Adipocyte (in vitro differentiated cells): Measurements from ENCODE around the gene SEPTIN2.
A peak's percentile ranks its signal among the peaks of the same experiment; 100 is the strongest.

Source experiments
- DNase-seq: peaks from one replicate; pipeline ENCODE4 v3.0.0-alpha.2; 2015; ENCODE audit warnings: low read depth
- H3K27me3 ChIP-seq: replicated peaks from 2 replicates; pipeline ENCODE4 v1.7.0; 2013; ENCODE audit warnings: mild to moderate bottlenecking, low read length, moderate library complexity; ENCODE audit not compliant: control insufficient read depth, insufficient read depth
- H3K36me3 ChIP-seq: 2 replicates; pipeline ENCODE4 v1.7.0; 2013; ENCODE audit warnings: low read length, mild to moderate bottlenecking, moderate library complexity; ENCODE audit not compliant: control insufficient read depth, insufficient read depth, severe bottlenecking
- H3K4me1 ChIP-seq: 2 replicates; pipeline ENCODE4 v1.7.0; 2013; ENCODE audit warnings: mild to moderate bottlenecking, low read length, moderate library complexity; ENCODE audit not compliant: control insufficient read depth, insufficient read depth
- H3K4me3 ChIP-seq: 2 replicates; pipeline ENCODE4 v1.7.0; 2013; ENCODE audit warnings: mild to moderate bottlenecking, low read length, moderate library complexity
- H3K9ac ChIP-seq: 2 replicates; pipeline ENCODE4 v1.7.0; 2013; ENCODE audit warnings: mild to moderate bottlenecking, low read length, moderate library complexity
- H3K9me3 ChIP-seq: 2 replicates; pipeline ENCODE4 v1.7.0; 2013; ENCODE audit warnings: mild to moderate bottlenecking, low read length, moderate library complexity; ENCODE audit not compliant: control insufficient read depth

The SEPTIN2 gene

GRCh38 chr2:241307055-241307454, 8.7 kb upstream of the SEPTIN2 start:
- H3K9me3 ChIP-seq, result no peaks in the 10 kb centered on the region
- H3K27me3 ChIP-seq, result no peaks in the 10 kb centered on the region
- DNase-seq, result no peak
- peaks cover 34% of the 10 kb centered on the region for H3K4me1 ChIP-seq
- H3K9ac ChIP-seq, result no peak overlapping the region
- H3K4me3 ChIP-seq, result no peak overlapping the region
- H3K36me3 ChIP-seq, result no peaks in the 10 kb centered on the region

GRCh38 chr2:241308267-241308666, 7.5 kb upstream of the SEPTIN2 start:
- Histone ChIP-seq H3K9ac (no peak overlapping the region), H3K27me3 (no peaks in the 10 kb centered on the region), H3K4me3 (no peak overlapping the region), H3K9me3 (no peaks in the 10 kb centered on the region), H3K4me1 (peaks cover 34% of the 10 kb centered on the region), H3K36me3 (no peaks in the 10 kb centered on the region)
- no peak for DNase-seq

GRCh38 chr2:241308832-241309500, 6.8 kb upstream of the SEPTIN2 start:
- Histone ChIP-seq H3K9me3 (no peaks in the 10 kb centered on the region), H3K4me1 (peaks cover 40% of the 10 kb centered on the region), H3K36me3 (no peaks in the 10 kb centered on the region), H3K27me3 (no peaks in the 10 kb centered on the region), H3K4me3 (no peak overlapping the region), H3K9ac (no peak overlapping the region)
- no peak for DNase-seq

GRCh38 chr2:241309684-241310117, 6.0 kb upstream of the SEPTIN2 start:
- peak; percentile 38 for DNase-seq
- H3K4me3 ChIP-seq, result no peak overlapping the region

GRCh38 chr2:241310917-241311566, 4.7 kb upstream of the SEPTIN2 start:
- peaks cover 44% of the 10 kb centered on the region for H3K4me1 ChIP-seq
- no peaks in the 10 kb centered on the region for H3K9me3 ChIP-seq
- H3K36me3 ChIP-seq, result no peaks in the 10 kb centered on the region
- no peak overlapping the region for H3K9ac ChIP-seq
- no peaks in the 10 kb centered on the region for H3K27me3 ChIP-seq
- H3K4me3 ChIP-seq, result no peak overlapping the region
- no peak for DNase-seq

More at GRCh38 chr2:241309684-241310117, 6.0 kb upstream of the SEPTIN2 start:
- peaks cover 44% of the 10 kb centered on the region for H3K4me1 ChIP-seq
- H3K27me3 ChIP-seq, result no peaks in the 10 kb centered on the region
- no peaks in the 10 kb centered on the region for H3K9me3 ChIP-seq
- peak overlapping the region; percentile 31 for H3K9ac ChIP-seq
- no peaks in the 10 kb centered on the region for H3K36me3 ChIP-seq

GRCh38 chr2:241312082-241312481, 3.6 kb upstream of the SEPTIN2 start:
- no peaks in the 10 kb centered on the region for H3K27me3 ChIP-seq
- H3K4me3 ChIP-seq, result no peak overlapping the region
- H3K9me3 ChIP-seq, result no peaks in the 10 kb centered on the region
- DNase-seq, result no peak
- H3K36me3 ChIP-seq, result no peaks in the 10 kb centered on the region
- peaks cover 47% of the 10 kb centered on the region for H3K4me1 ChIP-seq
- H3K9ac ChIP-seq, result no peak overlapping the region

- H3K9ac ChIP-seq, result peak overlapping the region; percentile 100
- DNase-seq, result no peak
- H3K36me3 ChIP-seq, result no peaks in the 10 kb centered on the region
- peaks cover 55% of the 10 kb centered on the region for H3K4me1 ChIP-seq
- H3K27me3 ChIP-seq, result no peaks in the 10 kb centered on the region
- H3K9me3 ChIP-seq, result no peaks in the 10 kb centered on the region
- peak overlapping the region; percentile 98 for H3K4me3 ChIP-seq
Observed at GRCh38 chr2:241313543-241314095, 2.1 kb upstream of the SEPTIN2 start.

GRCh38 chr2:241314226-241315092, 1.3 kb upstream of the SEPTIN2 start:
- no peaks in the 10 kb centered on the region for H3K9me3 ChIP-seq
- no peaks in the 10 kb centered on the region for H3K27me3 ChIP-seq
- peak overlapping the region; percentile 100 for H3K9ac ChIP-seq
- H3K4me3 ChIP-seq, result peak overlapping the region; percentile 98
- H3K36me3 ChIP-seq, result no peaks in the 10 kb centered on the region
- peaks cover 59% of the 10 kb centered on the region for H3K4me1 ChIP-seq
- DNase-seq, result peak; percentile 71

GRCh38 chr2:241315093-241315878, 439 bp upstream of the SEPTIN2 start, which contains the start of gene HDLBP:
HDLBP (minus strand) TSS chr2:241315672; CDS start chr2:241266869, 48,803 bp downstream.
- peak; percentile 100 for DNase-seq
- H3K9me3 ChIP-seq, result no peaks in the 10 kb centered on the region
- peaks cover 59% of the 10 kb centered on the region for H3K4me1 ChIP-seq
- H3K27me3 ChIP-seq, result no peaks in the 10 kb centered on the region
- peaks cover 6% of the 10 kb centered on the region for H3K36me3 ChIP-seq
- peak within 1 kb of the TSS; percentile 100 for H3K9ac ChIP-seq
- H3K4me3 ChIP-seq, result peak within 1 kb of the TSS; percentile 98

- peak overlapping the region; percentile 95 for H3K9ac ChIP-seq
- H3K4me1 ChIP-seq, result peaks cover 70% of the 10 kb centered on the region
- no peaks in the 10 kb centered on the region for H3K9me3 ChIP-seq
- no peaks in the 10 kb centered on the region for H3K27me3 ChIP-seq
- DNase-seq, result peak; percentile 26
- H3K4me3 ChIP-seq, result peak overlapping the region; percentile 91
- peaks cover 6% of the 10 kb centered on the region for H3K36me3 ChIP-seq
Observed at GRCh38 chr2:241316825-241317224, 1.1 kb downstream of the SEPTIN2 start.
